K562 (cell line): ENCODE results near the gene KCNH2. TPM values are rescaled to one million over a fixed set of nuclear protein-coding genes. Genes with fewer than 3 reads are reported as not detected.

Experiments
- ATAC-seq: fragments of 200-7000 bp; cut with Tn5 transposase; 3 replicates; pipeline ENCODE4 v1.9.1; 2020; ENCODE audit warnings: moderate library complexity
- BruUV-seq: library from RNA; stranded (reverse); fragments of 400-500 nt; replicated peaks from 2 replicates; lab custom pipeline; 2021; lab: Mats Ljungman, UMichigan
- CTCF ChIA-PET: fragments of 300-600 bp; formaldehyde crosslinking; extraction: SDS; loops from one replicate; lab custom pipeline; 2021; ENCODE audit warnings: low intra/inter-chr PET ratio; lab: Yijun Ruan, JAX
- POLR2A ChIA-PET: fragments of 300-600, 350-650 bp; sonication (Branson Sonifier 250); formaldehyde crosslinking; extraction: SDS; loops from one replicate; lab custom pipeline; 2021; ENCODE audit warnings: antibody characterized with exemption, inconsistent platforms; lab: Yijun Ruan, JAX
- DNase-seq, 4 experiments: peaks; one replicate each; pipeline versions ENCODE4 v3.0.0 to v3.0.0-alpha.2; 2011 to 2018; ENCODE audit warnings: low spot score in 3 of 4, mixed read lengths in 3 of 4; ENCODE audit errors: extremely low read depth in 1 of 4
- FAIRE-seq: peaks from 2 replicates; lab custom pipeline; 2011; peaks lifted over from hg19 to GRCh38; lab: Jason Lieb, UNC
- H2AFZ ChIP-seq: 2 replicates; pipeline ENCODE4 v1.6.0; 2011; ENCODE audit warnings: low read depth, low read length, control low read depth, inconsistent platforms
- H3K27ac ChIP-seq: fragments of 200-600 bp; 3 replicates; pipeline ENCODE4 v1.8.0; 2011; ENCODE audit warnings: low read depth, mild to moderate bottlenecking, control low read depth, inconsistent platforms, low read length, moderate library complexity, mixed read lengths; ENCODE audit errors: extremely low read depth
- H3K27me3 ChIP-seq, 2 experiments: fragments of 300-600 bp in 1 of 2; 2 replicates in 1 of 2; 3 replicates in 1 of 2; pipeline versions ENCODE4 v1.6.0 to v1.8.0; 2011; ENCODE audit warnings: inconsistent platforms in 2 of 2, low read length in 2 of 2, mild to moderate bottlenecking in 1 of 2, mixed read lengths in 1 of 2, moderate library complexity in 1 of 2; ENCODE audit not compliant: control insufficient read depth in 2 of 2, insufficient read depth in 2 of 2
- H3K36me3 ChIP-seq: fragments of 300-600 bp; 3 replicates; pipeline ENCODE4 v1.8.0; 2011; ENCODE audit warnings: mild to moderate bottlenecking, low read length, inconsistent platforms; ENCODE audit not compliant: control insufficient read depth, insufficient read depth
- H3K4me1 ChIP-seq, 2 experiments: fragments of 200-600 bp in 1 of 2; replicated peaks in 1 of 2; 2 replicates in 1 of 2; 3 replicates in 1 of 2; pipeline versions ENCODE4 v1.5.1 to v1.8.0; 2011; ENCODE audit warnings: inconsistent platforms in 2 of 2, low read length in 2 of 2, mild to moderate bottlenecking in 1 of 2, mixed read lengths in 1 of 2, moderate library complexity in 1 of 2; ENCODE audit not compliant: control insufficient read depth in 2 of 2, insufficient read depth in 2 of 2
- H3K4me2 ChIP-seq: 2 replicates; pipeline ENCODE4 v1.6.1; 2011; ENCODE audit warnings: low read length, control low read depth, inconsistent platforms, mixed read lengths; ENCODE audit not compliant: insufficient read depth
- H3K4me3 ChIP-seq: fragments of 200-600 bp; sonication (generic), shearing (Covaris generic); 2 replicates; pipeline ENCODE4 v1.5.1; 2016; ENCODE audit warnings: control low read depth, inconsistent platforms
- H3K79me2 ChIP-seq: fragments of 200-600 bp; 3 replicates; pipeline ENCODE4 v1.8.0; 2011; ENCODE audit warnings: low read length, inconsistent platforms; ENCODE audit not compliant: control insufficient read depth, insufficient read depth
- H3K9ac ChIP-seq, 2 experiments: 2 replicates each; pipeline versions ENCODE4 v1.6.0 to v1.6.1; 2011; ENCODE audit warnings: low read depth in 2 of 2, low read length in 2 of 2, control low read depth in 1 of 2, inconsistent platforms in 1 of 2, mild to moderate bottlenecking in 1 of 2, mixed read lengths in 1 of 2; ENCODE audit not compliant: insufficient read depth in 1 of 2
- H3K9me1 ChIP-seq: one replicate; pipeline ENCODE4 v1.6.0; 2011; ENCODE audit warnings: inconsistent platforms, mild to moderate bottlenecking, low read length, moderate library complexity; ENCODE audit not compliant: control insufficient read depth, insufficient read depth
- H3K9me3 ChIP-seq: replicated peaks from 2 replicates; pipeline ENCODE4 v1.5.1; 2011; ENCODE audit warnings: low read depth, low read length, inconsistent platforms; ENCODE audit not compliant: control insufficient read depth, insufficient read depth
- H4K20me1 ChIP-seq: replicated peaks from 2 replicates; pipeline ENCODE4 v1.6.1; 2011; ENCODE audit warnings: low read length, inconsistent platforms, mixed read lengths; ENCODE audit not compliant: control insufficient read depth, insufficient read depth
- DACH1 ChIP-seq: fragments of 450-650 bp; IDR thresholded peaks from 2 replicates; pipeline ENCODE4 v1.6.1; 2018; ENCODE audit not compliant: partially characterized antibody
- HDGF ChIP-seq: fragments of 450-650 bp; IDR thresholded peaks from 2 replicates; pipeline ENCODE4 v1.6.1; 2016
- POLR2G ChIP-seq: fragments of 200-400 bp; formaldehyde crosslinking; IDR thresholded peaks from 2 replicates; pipeline ENCODE4 v1.6.1; 2017; ENCODE audit warnings: low read depth, mild to moderate bottlenecking, antibody characterized with exemption, low read length, moderate library complexity
- RBFOX2 ChIP-seq: fragments of 200-400 bp; formaldehyde crosslinking; IDR thresholded peaks from 2 replicates; pipeline ENCODE4 v1.6.1; 2017; ENCODE audit warnings: low read depth, mild to moderate bottlenecking, low read length, moderate library complexity
- WGBS: fragments of 100-300 bp; shearing (Covaris generic); methylation state at CpG from one replicate; pipeline ENCODE4 v1.1.6; 2016; ENCODE audit warnings: low coverage, mixed read lengths; ENCODE audit not compliant: insufficient coverage; ENCODE audit errors: missing lambda C conversion rate; 5-methylcytosine and 5-hydroxymethylcytosine counted together
- in situ Hi-C: fragments of 300-500 bp; cut with MboI; formaldehyde crosslinking; loops from 4 replicates; pipeline ENCODE4 v1.15.0; 2018; ENCODE audit warnings: inconsistent platforms, mixed read lengths
- intact Hi-C: fragments of 100-400 bp; cut with micrococcal nuclease; formaldehyde crosslinking; loops from 2 replicates; pipeline ENCODE4 v1.14.2; 2022
- polyA plus RNA-seq, 8 experiments: library from polyadenylated mRNA; depleted of rRNA in 4 of 8; stranded (reverse) in 5 of 8; unstranded in 3 of 8; fragments of >200 nt; fragmentation: Nextera tagmentation in 2 of 8; fragmentation: Illumina TruSeq in 1 of 8; extraction: Ambion mirVana in 2 of 8; extraction: Trizol in 1 of 8; gene quantifications; 2 replicates each; pipeline versions ENCODE4 v1.2.1 to v1.2.3, GENCODE V29; 2011 to 2014; ENCODE audit warnings: inconsistent platforms in 1 of 8, missing spikeins in 1 of 8
- total RNA-seq, 7 experiments: library from RNA; depleted of rRNA in 6 of 7; stranded (reverse); fragments of >200 nt in 6 of 7; fragmentation: Illumina TruSeq in 2 of 7; extraction: Trizol in 2 of 7; gene quantifications; 2 replicates each; pipeline versions ENCODE4 v1.2.1 to v1.2.3, GENCODE V29; 2011 to 2021; ENCODE audit warnings: low replicate concordance in 1 of 7
- TF ChIP-seq, protein P1 (sequence below): fragments of 250-450 bp; sonication (Bioruptor Pico); IDR thresholded peaks from 2 replicates; pipeline ENCODE4 v1.8.0; 2021; ENCODE audit warnings: mild to moderate bottlenecking, moderate library complexity

Gene KCNH2
- total and polyA plus RNA-seq, 9 of the 15 experiments (the other 6 are each of a cell fraction or from before 2014, with no cell fraction given) = 18.1 to 368 (median 218) TPM

- intact Hi-C loops = no loop called here
- TSS peak; percentile 27 for BruUV-seq
- Histone ChIP-seq H3K9me3 (no peaks in the 10 kb centered on the region), H3K27ac (0 out of 3 replicates have a peak overlapping the region, but pooled peaks have one; percentile 32)
- TF ChIP-seq RBFOX2 (peak; percentile 61), POLR2G (peak; percentile 61), DACH1 (peak; percentile 2), HDGF (0 out of 2 replicates have a peak, but pooled peaks have one; percentile 45)
- TF ChIP-seq, protein P1, sequence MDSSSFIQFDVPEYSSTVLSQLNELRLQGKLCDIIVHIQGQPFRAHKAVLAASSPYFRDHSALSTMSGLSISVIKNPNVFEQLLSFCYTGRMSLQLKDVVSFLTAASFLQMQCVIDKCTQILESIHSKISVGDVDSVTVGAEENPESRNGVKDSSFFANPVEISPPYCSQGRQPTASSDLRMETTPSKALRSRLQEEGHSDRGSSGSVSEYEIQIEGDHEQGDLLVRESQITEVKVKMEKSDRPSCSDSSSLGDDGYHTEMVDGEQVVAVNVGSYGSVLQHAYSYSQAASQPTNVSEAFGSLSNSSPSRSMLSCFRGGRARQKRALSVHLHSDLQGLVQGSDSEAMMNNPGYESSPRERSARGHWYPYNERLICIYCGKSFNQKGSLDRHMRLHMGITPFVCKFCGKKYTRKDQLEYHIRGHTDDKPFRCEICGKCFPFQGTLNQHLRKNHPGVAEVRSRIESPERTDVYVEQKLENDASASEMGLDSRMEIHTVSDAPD (CRISPR knock-in tag) = no peak
- TF ChIP-seq, all 486 proteins: peak for 4
- Histone ChIP-seq H3K4me1 (peaks cover 32 to 85% of the 10 kb centered on the region in 2 experiments), H3K79me2 (peaks cover 24% of the 10 kb centered on the region), H2AFZ (no peak overlapping the region), H3K9me1 (peaks cover 5% of the 10 kb centered on the region), H3K4me3 (no peak overlapping the region), H3K4me2 (no peak overlapping the region), H4K20me1 (peaks cover 8% of the 10 kb centered on the region; the same call in 1 of the 2 replicates), H3K27me3 (no peaks in the 10 kb centered on the region), H3K36me3 (peaks cover 65% of the 10 kb centered on the region), H3K9ac (peak overlapping the region in 1 of 2 experiments; percentile 82; a peak in 2 of 4 replicates)
- FAIRE-seq = no peak
- ChIA-PET CTCF (no interaction called here), POLR2A (interaction anchor here (0.8 to 3.8 kb wide), 5 partner anchors 9 to 24 kb away, joined by 3 to 19 read pairs (median 6); no protein-coding TSS in a partner anchor)
- ATAC-seq = no peak; the same call in 2 of the 3 replicates
- no peak for DNase-seq
- in situ Hi-C loops = no loop called here
- WGBS = 65% methylated on average over 19 of the region's 19 CpGs
Measured at GRCh38 chr7:150945171-150945852, 32.8 kb downstream of the KCNH2 start.
